Esophagus squamous epithelium (tissue), 5 donors: ENCODE results near the gene LDLRAD4. TPM values are rescaled to one million over a fixed set of nuclear protein-coding genes. Genes with fewer than 3 reads are reported as not detected.

Source experiments
- DNase-seq: peaks from one replicate; lab custom pipeline; 2025; lab: John Stamatoyannopoulos, UW
- H3K27ac ChIP-seq, 4 donors: fragments of 200-600 bp; sonication (generic); one replicate each; pipeline ENCODE4 v1.5.1; 2016 to 2019; ENCODE audit warnings: mild to moderate bottlenecking in 1 of 4
- H3K27me3 ChIP-seq, 4 donors: fragments of 200-600 bp; sonication (generic); 1 replicate in 3 of 4; 2 replicates in 1 of 4; pipeline versions ENCODE4 v1.5.1 to v1.6.0; 2017 to 2021; ENCODE audit warnings: antibody characterized with exemption in 1 of 4
- H3K36me3 ChIP-seq, 3 donors: fragments of 200-600 bp; sonication (generic); one replicate each; pipeline ENCODE4 v1.5.1; 2016 to 2019
- H3K4me1 ChIP-seq, 3 donors: fragments of 200-600 bp; sonication (generic); one replicate each; pipeline ENCODE4 v1.5.1; 2017 to 2019
- H3K4me3 ChIP-seq, 4 donors: fragments of 200-600 bp; sonication (generic); 1 replicate in 3 of 4; 2 replicates in 1 of 4; pipeline ENCODE4 v1.5.1; 2016 to 2019; ENCODE audit warnings: mild to moderate bottlenecking in 2 of 4, moderate library complexity in 1 of 4
- H3K9me3 ChIP-seq, 3 donors: fragments of 200-600 bp; sonication (generic); one replicate each; pipeline ENCODE4 v1.5.1; 2016 to 2019
- POLR2A ChIP-seq, 4 donors: fragments of 450-650 bp; IDR thresholded peaks; one replicate each; pipeline ENCODE4 v1.6.1; 2017; ENCODE audit warnings: antibody characterized with exemption in 4 of 4, mild to moderate bottlenecking in 4 of 4, moderate library complexity in 3 of 4
- WGBS, 2 donors: methylation state at CpG; one replicate each; pipeline ENCODE4 v1.1.5; 2018; 5-methylcytosine and 5-hydroxymethylcytosine counted together
- intact Hi-C: fragments of 100-400 bp; cut with DNase I; formaldehyde crosslinking; loops from one replicate; pipeline ENCODE4 v1.15.0; 2022
- total RNA-seq, 4 donors: library from RNA; depleted of rRNA; stranded (reverse); fragments of >200 nt; gene quantifications; one replicate each; pipeline ENCODE4 v1.1.0, GENCODE V29; 2016
- TF ChIP-seq, protein P1 (sequence below), 6 experiments: fragments of 450-650 bp in 4 of 6; fragments of 200-600 bp in 2 of 6; sonication (generic) in 2 of 6; IDR thresholded peaks; one replicate each; pipeline ENCODE4 v1.5.1; 2016 to 2019; ENCODE audit warnings: antibody characterized with exemption in 6 of 6, mild to moderate bottlenecking in 4 of 6, moderate library complexity in 4 of 6
- donor health status: DM: yes; HTN: yes; CAD: no.

LDLRAD4 gene
- total RNA-seq, 4 donors from 2014 or later = 0.91 to 17.9 (median 6.8) TPM

DNA sequence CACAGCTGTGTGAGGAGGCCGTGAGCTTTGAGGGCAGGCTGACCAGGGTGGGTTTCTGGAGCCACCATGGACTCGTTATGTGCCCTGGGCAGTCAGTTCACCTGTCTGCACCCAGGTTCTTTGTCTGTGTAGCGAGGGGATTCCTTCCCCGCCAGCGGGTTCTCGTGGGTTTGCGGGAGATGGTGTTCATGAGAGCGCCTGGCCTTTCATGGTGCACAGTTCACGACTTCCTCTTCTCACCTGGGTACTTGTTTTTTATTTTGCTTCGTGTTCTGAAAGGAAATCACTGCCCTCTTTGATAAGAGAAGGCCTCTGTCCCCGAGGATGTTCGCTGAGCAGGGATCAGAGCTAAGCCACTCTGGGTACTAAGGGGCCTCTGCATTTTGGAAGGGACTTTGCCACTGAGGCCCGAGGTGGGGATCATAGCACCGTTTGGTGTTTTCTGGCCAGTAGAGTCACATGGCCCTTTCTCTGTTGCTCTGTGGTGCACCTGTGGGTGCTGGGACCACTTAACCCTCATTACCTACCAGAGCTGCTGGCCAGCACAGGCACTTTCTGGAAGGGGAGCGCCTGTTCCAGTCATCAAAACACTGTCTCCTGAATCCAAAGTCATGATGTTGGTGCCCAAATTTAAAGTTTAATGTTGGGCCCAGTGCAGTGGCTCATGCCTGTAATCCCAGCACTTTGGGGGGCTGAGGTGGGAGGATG lies 78.5 kb downstream of the LDLRAD4 start:
- no peak for DNase-seq
- Histone ChIP-seq H3K9me3 (no peaks in the 10 kb centered on the region), H3K27me3 (no peaks in the 10 kb centered on the region), H3K27ac (no peak overlapping the region), H3K36me3 (no peaks in the 10 kb centered on the region), H3K4me1 (peaks cover 0 to 4% (median 0%) of the 10 kb centered on the region in 3 donors), H3K4me3 (no peak overlapping the region)
- WGBS, 2 donors = 61 to 89% methylated on average over 5 to 11 of the region's 15 CpGs
- TF ChIP-seq, protein P1, sequence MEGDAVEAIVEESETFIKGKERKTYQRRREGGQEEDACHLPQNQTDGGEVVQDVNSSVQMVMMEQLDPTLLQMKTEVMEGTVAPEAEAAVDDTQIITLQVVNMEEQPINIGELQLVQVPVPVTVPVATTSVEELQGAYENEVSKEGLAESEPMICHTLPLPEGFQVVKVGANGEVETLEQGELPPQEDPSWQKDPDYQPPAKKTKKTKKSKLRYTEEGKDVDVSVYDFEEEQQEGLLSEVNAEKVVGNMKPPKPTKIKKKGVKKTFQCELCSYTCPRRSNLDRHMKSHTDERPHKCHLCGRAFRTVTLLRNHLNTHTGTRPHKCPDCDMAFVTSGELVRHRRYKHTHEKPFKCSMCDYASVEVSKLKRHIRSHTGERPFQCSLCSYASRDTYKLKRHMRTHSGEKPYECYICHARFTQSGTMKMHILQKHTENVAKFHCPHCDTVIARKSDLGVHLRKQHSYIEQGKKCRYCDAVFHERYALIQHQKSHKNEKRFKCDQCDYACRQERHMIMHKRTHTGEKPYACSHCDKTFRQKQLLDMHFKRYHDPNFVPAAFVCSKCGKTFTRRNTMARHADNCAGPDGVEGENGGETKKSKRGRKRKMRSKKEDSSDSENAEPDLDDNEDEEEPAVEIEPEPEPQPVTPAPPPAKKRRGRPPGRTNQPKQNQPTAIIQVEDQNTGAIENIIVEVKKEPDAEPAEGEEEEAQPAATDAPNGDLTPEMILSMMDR (IDR thresholded peaks at IDR 0.05) = no peak
- no peak for TF ChIP-seq POLR2A (IDR thresholded peaks at IDR 0.05)
- intact Hi-C loops = no loop called here

GRCh38 chr18:13298262-13298661 lies 79.7 kb downstream of the LDLRAD4 start:
- no peak for DNase-seq
- intact Hi-C loops = no loop called here
- peaks cover 0 to 9% (median 6%) of the 10 kb centered on the region in 3 donors for H3K4me1 ChIP-seq
- H3K27ac ChIP-seq = no peak overlapping the region
- no peaks in the 10 kb centered on the region for H3K9me3 ChIP-seq
- WGBS, 2 donors = 85% methylated on average over 7 of the region's 10 CpGs; no CpG with 5 or more reads in 1 of the 2 donors
- no peaks in the 10 kb centered on the region for H3K27me3 ChIP-seq
- no peak overlapping the region for H3K4me3 ChIP-seq
- TF ChIP-seq POLR2A (IDR thresholded peaks at IDR 0.05) = no peak
- TF ChIP-seq, protein P1 (IDR thresholded peaks at IDR 0.05) = no peak
- H3K36me3 ChIP-seq = no peaks in the 10 kb centered on the region

DNA sequence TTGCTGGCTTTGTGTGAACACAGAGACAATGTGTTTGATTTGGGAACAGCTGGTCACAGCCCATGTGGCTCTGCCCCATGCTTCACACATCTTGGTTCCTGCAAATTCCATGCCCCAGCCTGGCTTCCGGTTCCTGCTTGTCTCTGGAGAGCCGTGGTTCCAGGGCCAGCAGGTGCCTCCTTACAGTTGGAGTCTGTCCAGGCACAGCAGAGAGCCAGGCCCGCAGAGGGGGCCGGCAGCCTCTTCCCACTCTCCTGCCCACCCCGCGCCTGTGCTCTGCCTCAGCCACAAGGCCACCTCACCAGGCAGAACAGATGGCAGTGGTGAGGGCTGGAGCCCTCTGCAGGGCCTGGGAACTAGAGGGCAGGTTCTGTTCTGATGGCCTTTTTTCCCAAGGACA lies 81.5 kb downstream of the LDLRAD4 start:
- intact Hi-C loops = no loop called here
- no peak overlapping the region for H3K27ac ChIP-seq
- no peaks in the 10 kb centered on the region for H3K36me3 ChIP-seq
- 83% methylated on average over 5 of the region's 6 CpGs; no CpG with 5 or more reads in 1 of the 2 donors for WGBS, 2 donors
- no peaks in the 10 kb centered on the region for H3K27me3 ChIP-seq
- H3K9me3 ChIP-seq = no peaks in the 10 kb centered on the region
- H3K4me3 ChIP-seq = no peak overlapping the region
- peaks cover 0 to 6% (median 5%) of the 10 kb centered on the region in 3 donors for H3K4me1 ChIP-seq
- no peak for DNase-seq
- TF ChIP-seq, protein P1 (IDR thresholded peaks at IDR 0.05) = no peak
- no peak for TF ChIP-seq POLR2A (IDR thresholded peaks at IDR 0.05)

DNA sequence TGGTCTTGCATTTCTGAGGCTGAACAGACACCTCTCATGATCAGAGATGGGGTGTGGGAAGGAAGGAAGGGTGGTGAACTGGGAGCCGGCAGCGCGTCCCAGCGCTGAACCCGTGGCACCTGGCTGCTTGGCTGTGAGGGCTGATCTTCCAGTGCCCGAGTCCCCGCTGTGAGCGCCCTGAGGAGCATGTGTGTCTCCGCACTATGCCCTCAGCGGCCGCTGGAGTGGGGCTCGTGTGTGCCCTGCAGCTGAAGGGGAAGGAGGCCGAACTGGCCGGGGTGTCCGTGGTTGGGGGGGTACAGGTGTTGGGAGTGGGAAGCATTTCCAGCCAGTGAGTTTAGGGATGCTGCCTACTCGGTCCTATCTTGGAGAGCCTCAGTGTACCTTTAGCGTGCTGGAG lies 82.2 kb downstream of the LDLRAD4 start:
- intact Hi-C loops = no loop called here
- Histone ChIP-seq H3K4me3 (no peak overlapping the region), H3K27ac (no peak overlapping the region), H3K36me3 (no peaks in the 10 kb centered on the region), H3K4me1 (peaks cover 0 to 6% (median 5%) of the 10 kb centered on the region in 3 donors), H3K27me3 (no peaks in the 10 kb centered on the region), H3K9me3 (peaks cover 0 to 5% (median 0%) of the 10 kb centered on the region in 3 donors)
- WGBS, 2 donors = 82 to 84% methylated on average over 6 to 11 of the region's 17 CpGs
- DNase-seq = no peak
- TF ChIP-seq POLR2A (IDR thresholded peaks at IDR 0.05) = no peak
- TF ChIP-seq, protein P1 (IDR thresholded peaks at IDR 0.05) = no peak

GRCh38 chr18:13302040-13302439 lies 83.5 kb downstream of the LDLRAD4 start:
- intact Hi-C loops = no loop called here
- TF ChIP-seq, protein P1 (IDR thresholded peaks at IDR 0.05) = no peak
- TF ChIP-seq POLR2A (IDR thresholded peaks at IDR 0.05) = no peak
- H3K27ac ChIP-seq = no peak overlapping the region

More at GRCh38 chr18:13302040-13302439, 83.5 kb downstream of the LDLRAD4 start:
- Histone ChIP-seq H3K9me3 (peaks cover 0 to 9% (median 0%) of the 10 kb centered on the region in 3 donors), H3K4me3 (no peak overlapping the region), H3K4me1 (peaks cover 0 to 6% (median 5%) of the 10 kb centered on the region in 3 donors), H3K27me3 (no peaks in the 10 kb centered on the region), H3K36me3 (no peaks in the 10 kb centered on the region)
- no peak for DNase-seq
- WGBS, 2 donors = 37 to 68% methylated on average over 6 of the region's 6 CpGs
